HEK293 (cell line): ENCODE data around the gene SGPL1.

ENCODE experiments used
- CTCF ChIA-PET: fragments of 350-600 bp; formaldehyde crosslinking; extraction: SDS; loops from one replicate; lab custom pipeline; 2021; ENCODE audit warnings: antibody characterized with exemption; lab: Yijun Ruan, JAX
- POLR2A ChIA-PET: fragments of 300-600 bp; formaldehyde crosslinking; extraction: SDS; loops from one replicate; lab custom pipeline; 2020; ENCODE audit warnings: antibody characterized with exemption, inconsistent platforms; lab: Yijun Ruan, JAX
- H3K27ac ChIP-seq: fragments of 200-500 bp; sonication (Bioruptor generic); 2 replicates; pipeline ENCODE4 v1.5.1; 2014; ENCODE audit warnings: low read depth, low read length, control low read depth, inconsistent platforms; ENCODE audit errors: extremely low read depth
- H3K36me3 ChIP-seq, 2 experiments: fragments of 200-500 bp in 1 of 2; sonication (Bioruptor generic) in 1 of 2; 1 replicate in 1 of 2; 2 replicates in 1 of 2; pipeline ENCODE4 v1.5.1; 2014 to 2017; ENCODE audit warnings: inconsistent platforms in 2 of 2, low read length in 2 of 2; ENCODE audit not compliant: control insufficient read depth in 2 of 2, insufficient read depth in 1 of 2
- H3K4me1 ChIP-seq: fragments of 200-500 bp; sonication (Bioruptor generic); 2 replicates; pipeline ENCODE4 v1.5.1; 2014; ENCODE audit warnings: mild to moderate bottlenecking, low read length, inconsistent platforms; ENCODE audit not compliant: control insufficient read depth, insufficient read depth
- H3K4me3 ChIP-seq: 2 replicates; pipeline ENCODE4 v1.5.1; 2011; ENCODE audit warnings: low read depth, mild to moderate bottlenecking, control low read depth, low read length, moderate library complexity
- H3K9me3 ChIP-seq: fragments of 200-500 bp; sonication (Bioruptor generic); 2 replicates; pipeline ENCODE4 v1.5.1; 2014; ENCODE audit warnings: low read depth, low read length, inconsistent platforms; ENCODE audit not compliant: control insufficient read depth, insufficient read depth
- FEZF1 ChIP-seq: fragments of 450-650 bp; formaldehyde crosslinking; IDR thresholded peaks from 2 replicates; pipeline ENCODE4 v1.5.1; 2016; ENCODE audit warnings: missing biosample characterization, missing genetic modification characterization
- HOXA7 ChIP-seq: sonication (generic); formaldehyde crosslinking; IDR thresholded peaks from 2 replicates; pipeline ENCODE4 v1.8.1; 2022; ENCODE audit warnings: missing genetic modification reagents, borderline replicate concordance
- IKZF3 ChIP-seq: fragments of 450-650 bp; IDR thresholded peaks from 2 replicates; pipeline ENCODE4 v1.5.0; 2018; ENCODE audit warnings: missing biosample characterization, mild to moderate bottlenecking, missing genetic modification characterization, moderate library complexity
- KLF1 ChIP-seq: fragments of 450-650 bp; formaldehyde crosslinking; IDR thresholded peaks from 2 replicates; pipeline ENCODE4 v1.5.1; 2016; ENCODE audit warnings: missing biosample characterization, missing genetic modification characterization
- KLF8 ChIP-seq: fragments of 450-650 bp; formaldehyde crosslinking; IDR thresholded peaks from 2 replicates; pipeline ENCODE4 v1.5.1; 2016; ENCODE audit warnings: missing biosample characterization, missing genetic modification characterization
- SP3 ChIP-seq: fragments of 450-650 bp; formaldehyde crosslinking; IDR thresholded peaks from 2 replicates; pipeline ENCODE4 v1.5.1; 2016; ENCODE audit warnings: missing biosample characterization, missing genetic modification characterization
- ZBTB21 ChIP-seq: fragments of 450-650 bp; formaldehyde crosslinking; IDR thresholded peaks from 2 replicates; pipeline ENCODE4 v1.5.1; 2017; ENCODE audit warnings: missing biosample characterization, missing genetic modification characterization
- ZBTB8A ChIP-seq: fragments of 450-650 bp; formaldehyde crosslinking; IDR thresholded peaks from 2 replicates; pipeline ENCODE4 v1.5.1; 2016; ENCODE audit warnings: missing biosample characterization, missing genetic modification characterization
- ZNF174 ChIP-seq: fragments of 450-650 bp; formaldehyde crosslinking; IDR thresholded peaks from 2 replicates; pipeline ENCODE4 v1.5.0; 2017; ENCODE audit warnings: missing biosample characterization, mild to moderate bottlenecking, missing genetic modification characterization
- ZNF211 ChIP-seq: fragments of 450-650 bp; formaldehyde crosslinking; IDR thresholded peaks from 2 replicates; pipeline ENCODE4 v1.5.1; 2016; ENCODE audit warnings: low read depth, missing biosample characterization, missing genetic modification characterization
- ZNF239 ChIP-seq: fragments of 450-650 bp; formaldehyde crosslinking; IDR thresholded peaks from 2 replicates; pipeline ENCODE4 v1.5.1; 2016; ENCODE audit warnings: missing biosample characterization, missing genetic modification characterization
- ZNF366 ChIP-seq: fragments of 450-650 bp; formaldehyde crosslinking; conservative IDR thresholded peaks from 2 replicates; pipeline ENCODE4 v1.5.1; 2016; ENCODE audit warnings: missing biosample characterization, missing genetic modification characterization
- ZNF404 ChIP-seq: fragments of 450-650 bp; formaldehyde crosslinking; IDR thresholded peaks from 2 replicates; pipeline ENCODE4 v1.5.1; 2017; ENCODE audit warnings: missing biosample characterization, missing genetic modification characterization
- ZNF514 ChIP-seq: fragments of 450-650 bp; formaldehyde crosslinking; IDR thresholded peaks from 2 replicates; pipeline ENCODE4 v1.5.1; 2016; ENCODE audit warnings: missing biosample characterization, missing genetic modification characterization
- ZNF548 ChIP-seq: fragments of 450-650 bp; formaldehyde crosslinking; IDR thresholded peaks from 2 replicates; pipeline ENCODE4 v1.5.1; 2016; ENCODE audit warnings: missing biosample characterization, missing genetic modification characterization
- ZNF624 ChIP-seq: fragments of 450-650 bp; formaldehyde crosslinking; IDR thresholded peaks from 2 replicates; pipeline ENCODE4 v1.5.1; 2017; ENCODE audit warnings: missing biosample characterization, missing genetic modification characterization
- ZNF701 ChIP-seq: fragments of 450-650 bp; formaldehyde crosslinking; IDR thresholded peaks from 2 replicates; pipeline ENCODE4 v1.5.1; 2016; ENCODE audit warnings: missing biosample characterization, missing genetic modification characterization
- TF ChIP-seq, protein P1 (sequence below): fragments of 450-650 bp; formaldehyde crosslinking; IDR thresholded peaks from 2 replicates; pipeline ENCODE4 v1.5.1; 2016; ENCODE audit warnings: missing biosample characterization, missing genetic modification characterization
- TF ChIP-seq, protein P2 (sequence below): fragments of 450-650 bp; formaldehyde crosslinking; IDR thresholded peaks from 2 replicates; pipeline ENCODE4 v1.5.1; 2016; ENCODE audit warnings: missing biosample characterization, missing genetic modification characterization
- TF ChIP-seq, protein P3 (sequence below): fragments of 450-650 bp; IDR thresholded peaks from 2 replicates; pipeline ENCODE4 v1.5.1; 2018; ENCODE audit warnings: missing biosample characterization, missing genetic modification characterization
- TF ChIP-seq, protein P4 (sequence below): fragments of 450-650 bp; formaldehyde crosslinking; IDR thresholded peaks from 2 replicates; pipeline ENCODE4 v1.5.1; 2016; ENCODE audit warnings: missing biosample characterization, missing genetic modification characterization

SGPL1 gene

DNA sequence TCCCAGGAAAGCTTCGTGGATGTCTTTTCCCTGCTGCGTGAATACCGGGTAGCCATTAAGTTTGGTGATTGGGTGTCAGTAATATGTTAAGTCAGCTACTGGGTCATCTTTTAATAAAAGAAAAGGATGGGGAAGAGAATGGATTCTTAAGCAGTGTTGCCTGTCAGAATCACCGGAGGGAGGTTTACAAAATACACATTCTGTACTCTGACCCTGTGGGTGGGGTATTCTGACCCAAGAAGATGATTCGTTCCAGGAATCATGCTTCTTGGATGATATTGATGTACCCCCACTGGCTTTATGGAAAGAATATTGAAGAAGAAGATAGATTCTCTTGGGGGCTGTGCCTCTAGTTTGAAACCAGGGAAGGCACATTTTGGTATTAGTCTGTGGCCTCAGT, 18.3 kb downstream of the SGPL1 start:
- Histone ChIP-seq H3K27ac (no peak overlapping the region), H3K9me3 (no peaks in the 10 kb centered on the region), H3K4me1 (peaks cover 2% of the 10 kb centered on the region; the same call in 1 of the 2 replicates), H3K4me3 (no peak overlapping the region), H3K36me3 (peaks cover 5 to 16% of the 10 kb centered on the region in 2 experiments; a peak in 2 of 3 replicates)
- ChIA-PET CTCF (interaction anchor here (0.6 to 1.0 kb wide), 2 partner anchors 47 to 91 kb away, joined by 3 read pairs; no protein-coding TSS in a partner anchor), POLR2A (no interaction called here)
- TF ChIP-seq, protein P1, sequence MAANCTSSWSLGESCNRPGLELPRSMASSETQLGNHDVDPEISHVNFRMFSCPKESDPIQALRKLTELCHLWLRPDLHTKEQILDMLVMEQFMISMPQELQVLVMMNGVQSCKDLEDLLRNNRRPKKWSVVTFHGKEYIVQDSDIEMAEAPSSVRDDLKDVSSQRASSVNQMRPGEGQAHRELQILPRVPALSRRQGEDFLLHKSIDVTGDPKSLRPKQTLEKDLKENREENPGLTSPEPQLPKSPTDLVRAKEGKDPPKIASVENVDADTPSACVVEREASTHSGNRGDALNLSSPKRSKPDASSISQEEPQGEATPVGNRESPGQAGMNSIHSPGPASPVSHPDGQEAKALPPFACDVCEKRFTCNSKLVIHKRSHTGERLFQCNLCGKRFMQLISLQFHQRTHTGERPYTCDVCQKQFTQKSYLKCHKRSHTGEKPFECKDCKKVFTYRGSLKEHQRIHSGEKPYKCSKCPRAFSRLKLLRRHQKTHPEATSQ (tag by site-specific recombination) = no peak
- TF ChIP-seq ZNF404 (tag by site-specific recombination) (no peak), ZNF211 (tag by site-specific recombination) (no peak), ZNF174 (tag by site-specific recombination) (no peak), ZNF624 (tag by site-specific recombination) (no peak), ZBTB21 (tag by site-specific recombination) (no peak), ZNF239 (tag by site-specific recombination) (no peak), ZNF701 (no peak), ZNF366 (tag by site-specific recombination) (no peak), SP3 (tag by site-specific recombination) (no peak), FEZF1 (tag by site-specific recombination) (no peak), KLF1 (tag by site-specific recombination) (no peak)

DNA sequence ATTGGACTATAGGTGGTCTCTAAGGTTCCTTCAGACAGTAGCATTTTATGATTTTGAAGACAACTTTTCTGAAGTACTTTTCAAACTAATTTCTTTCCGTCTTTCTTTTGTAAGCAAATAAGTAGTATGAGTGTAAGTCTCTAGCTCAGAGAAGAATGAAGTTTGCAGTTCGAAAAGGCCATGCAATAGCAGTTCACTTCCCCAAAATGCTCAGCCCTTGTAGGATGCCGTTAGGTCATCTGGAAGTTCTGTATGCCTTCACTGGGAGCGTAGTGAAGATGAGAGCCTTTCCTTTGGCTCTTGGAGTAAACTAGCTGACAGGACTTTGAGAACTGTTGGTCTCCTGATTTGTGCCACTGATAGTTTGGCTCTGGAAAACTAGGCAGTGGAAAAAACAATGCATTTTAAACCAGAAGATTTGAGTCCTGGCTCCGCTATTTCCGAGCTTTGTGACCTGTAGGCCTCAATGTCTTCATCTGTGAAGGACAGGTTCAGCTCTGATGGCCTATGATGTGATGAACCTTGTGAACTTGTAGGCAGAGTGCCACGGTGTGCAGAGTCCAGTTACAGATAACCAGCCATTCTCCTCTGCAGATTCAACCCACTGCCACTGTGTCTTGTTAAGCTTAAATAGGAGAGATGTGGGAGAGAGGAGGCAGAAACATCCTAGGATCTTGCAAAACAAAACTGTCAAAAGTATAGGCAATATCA, 18.8 kb downstream of the SGPL1 start:
- no peaks in the 10 kb centered on the region; the same call in 1 of the 2 replicates for H3K4me1 ChIP-seq
- no peaks in the 10 kb centered on the region for H3K9me3 ChIP-seq
- no peak for TF ChIP-seq KLF8 (tag by site-specific recombination)
- no peak for TF ChIP-seq ZNF514 (tag by site-specific recombination)
- no peak for TF ChIP-seq ZBTB8A (tag by site-specific recombination)
- TF ChIP-seq, protein P2, sequence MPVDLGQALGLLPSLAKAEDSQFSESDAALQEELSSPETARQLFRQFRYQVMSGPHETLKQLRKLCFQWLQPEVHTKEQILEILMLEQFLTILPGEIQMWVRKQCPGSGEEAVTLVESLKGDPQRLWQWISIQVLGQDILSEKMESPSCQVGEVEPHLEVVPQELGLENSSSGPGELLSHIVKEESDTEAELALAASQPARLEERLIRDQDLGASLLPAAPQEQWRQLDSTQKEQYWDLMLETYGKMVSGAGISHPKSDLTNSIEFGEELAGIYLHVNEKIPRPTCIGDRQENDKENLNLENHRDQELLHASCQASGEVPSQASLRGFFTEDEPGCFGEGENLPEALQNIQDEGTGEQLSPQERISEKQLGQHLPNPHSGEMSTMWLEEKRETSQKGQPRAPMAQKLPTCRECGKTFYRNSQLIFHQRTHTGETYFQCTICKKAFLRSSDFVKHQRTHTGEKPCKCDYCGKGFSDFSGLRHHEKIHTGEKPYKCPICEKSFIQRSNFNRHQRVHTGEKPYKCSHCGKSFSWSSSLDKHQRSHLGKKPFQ (tag by site-specific recombination) = no peak
- TF ChIP-seq IKZF3 (tag by site-specific recombination) = no peak
- no peak for TF ChIP-seq HOXA7
- TF ChIP-seq, protein P3, sequence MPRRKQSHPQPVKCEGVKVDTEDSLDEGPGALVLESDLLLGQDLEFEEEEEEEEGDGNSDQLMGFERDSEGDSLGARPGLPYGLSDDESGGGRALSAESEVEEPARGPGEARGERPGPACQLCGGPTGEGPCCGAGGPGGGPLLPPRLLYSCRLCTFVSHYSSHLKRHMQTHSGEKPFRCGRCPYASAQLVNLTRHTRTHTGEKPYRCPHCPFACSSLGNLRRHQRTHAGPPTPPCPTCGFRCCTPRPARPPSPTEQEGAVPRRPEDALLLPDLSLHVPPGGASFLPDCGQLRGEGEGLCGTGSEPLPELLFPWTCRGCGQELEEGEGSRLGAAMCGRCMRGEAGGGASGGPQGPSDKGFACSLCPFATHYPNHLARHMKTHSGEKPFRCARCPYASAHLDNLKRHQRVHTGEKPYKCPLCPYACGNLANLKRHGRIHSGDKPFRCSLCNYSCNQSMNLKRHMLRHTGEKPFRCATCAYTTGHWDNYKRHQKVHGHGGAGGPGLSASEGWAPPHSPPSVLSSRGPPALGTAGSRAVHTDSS = no peak
- TF ChIP-seq, protein P4, sequence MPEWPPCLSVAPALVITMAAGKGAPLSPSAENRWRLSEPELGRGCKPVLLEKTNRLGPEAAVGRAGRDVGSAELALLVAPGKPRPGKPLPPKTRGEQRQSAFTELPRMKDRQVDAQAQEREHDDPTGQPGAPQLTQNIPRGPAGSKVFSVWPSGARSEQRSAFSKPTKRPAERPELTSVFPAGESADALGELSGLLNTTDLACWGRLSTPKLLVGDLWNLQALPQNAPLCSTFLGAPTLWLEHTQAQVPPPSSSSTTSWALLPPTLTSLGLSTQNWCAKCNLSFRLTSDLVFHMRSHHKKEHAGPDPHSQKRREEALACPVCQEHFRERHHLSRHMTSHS (tag by site-specific recombination) = no peak
- no peak for TF ChIP-seq ZNF548 (tag by site-specific recombination)
- peaks cover 5 to 16% of the 10 kb centered on the region in 2 experiments; a peak in 2 of 3 replicates for H3K36me3 ChIP-seq
- H3K27ac ChIP-seq = no peak overlapping the region
- ChIA-PET CTCF (interaction anchor here (0.6 kb wide), 1 partner anchor 863 kb away, joined by 4 read pairs; no protein-coding TSS in a partner anchor), POLR2A (no interaction called here)
- no peak overlapping the region for H3K4me3 ChIP-seq
